GM12891 (cell line): ENCODE measurements around the gene TRAM2.

ENCODE experiments used
- POLR2A ChIP-seq: IDR thresholded peaks from 2 replicates; pipeline ENCODE4 v1.6.1; 2011; ENCODE audit warnings: low read depth, low read length, control low read depth
- POLR2AphosphoS5 ChIP-seq: IDR thresholded peaks from 2 replicates; pipeline ENCODE4 v1.6.1; 2011; ENCODE audit warnings: low read depth, low read length, control low read depth
- SPI1 ChIP-seq: IDR thresholded peaks from 2 replicates; pipeline ENCODE4 v1.6.1; 2011; ENCODE audit warnings: low read depth, low read length, control low read depth
- TAF1 ChIP-seq: IDR thresholded peaks from 2 replicates; pipeline ENCODE4 v1.6.1; 2011; ENCODE audit warnings: low read depth, low read length, control low read depth

DNA sequence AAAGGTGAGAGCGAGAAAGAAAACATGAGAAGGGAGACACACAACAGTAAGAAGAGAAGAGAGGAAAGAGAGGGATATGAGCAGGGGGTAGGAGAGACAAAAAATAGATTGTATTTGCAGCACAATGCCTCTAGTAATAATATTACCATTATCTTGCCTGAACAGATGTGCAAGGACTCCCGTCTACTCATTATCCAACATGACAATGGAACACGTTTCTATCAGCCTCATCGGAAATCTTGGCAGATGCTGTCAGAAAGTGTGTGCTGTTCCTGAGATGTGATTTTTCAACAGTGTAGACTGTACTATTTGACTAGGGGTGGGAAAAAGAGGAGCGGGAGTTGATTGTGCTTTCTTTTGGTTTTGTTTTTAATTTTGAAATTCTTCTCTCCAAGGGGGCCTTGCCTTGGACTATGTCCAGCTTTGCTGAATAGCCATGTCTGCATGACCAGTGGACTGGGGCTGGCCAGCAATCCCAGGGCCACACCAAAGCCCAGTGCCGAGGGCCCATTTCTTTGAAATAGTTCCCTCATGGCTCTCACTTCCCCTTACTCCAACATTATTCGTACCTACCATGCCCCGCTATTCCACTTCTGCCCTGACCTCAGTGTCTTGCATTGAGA, 11.3 kb upstream of the TRAM2 start:
- TF ChIP-seq POLR2AphosphoS5 (no peak), POLR2A (no peak), SPI1 (no peak), TAF1 (no peak)
